Measurements from ENCODE around the gene PHF10.

Gene PHF10

GRCh38 chr6:169660751-169661390, 63.4 kb downstream of the PHF10 start:
- no peak for TF ChIP-seq CTCF (IDR thresholded peaks at IDR 0.05; ENCODE audit: low read depth, low read length)
- no peak overlapping the region for H3K4me3 ChIP-seq (replicated peaks in 1 of 2; ENCODE audit: low read depth in 2 of 2, low read length in 2 of 2)

GRCh38 chr6:169659820-169660610, 64.3 kb downstream of the PHF10 start:
- DNase-seq (ENCODE audit: low read depth in 2 of 2), result no peak
- H3K4me3 ChIP-seq (replicated peaks in 1 of 2; ENCODE audit: low read depth in 2 of 2, low read length in 2 of 2), result no peak overlapping the region
- TF ChIP-seq CTCF (IDR thresholded peaks at IDR 0.05; ENCODE audit: low read depth, low read length), result no peak

More at GRCh38 chr6:169660751-169661390, 63.4 kb downstream of the PHF10 start:
- DNase-seq (ENCODE audit: low read depth in 2 of 2), result no peak

GRCh38 chr6:169657284-169657610, 67.1 kb downstream of the PHF10 start:
- no peak overlapping the region for H3K4me3 ChIP-seq (replicated peaks in 1 of 2; ENCODE audit: low read depth in 2 of 2, low read length in 2 of 2)
- TF ChIP-seq CTCF (IDR thresholded peaks at IDR 0.05; ENCODE audit: low read depth, low read length), result no peak
- DNase-seq (ENCODE audit: low read depth in 2 of 2), result no peak

GRCh38 chr6:169656546-169657283, 67.6 kb downstream of the PHF10 start:
- H3K4me3 ChIP-seq (replicated peaks in 1 of 2; ENCODE audit: low read depth in 2 of 2, low read length in 2 of 2), result no peak overlapping the region
- TF ChIP-seq CTCF (IDR thresholded peaks at IDR 0.05; ENCODE audit: low read depth, low read length), result no peak
- no peak for DNase-seq (ENCODE audit: low read depth in 2 of 2)

GRCh38 chr6:169654598-169655391, 69.5 kb downstream of the PHF10 start:
- peak overlapping the region; percentile 27 to 56 for H3K4me3 ChIP-seq (replicated peaks in 1 of 2; ENCODE audit: low read depth in 2 of 2, low read length in 2 of 2)
- TF ChIP-seq CTCF (IDR thresholded peaks at IDR 0.05; ENCODE audit: low read depth, low read length), result peak; percentile 30
- peak; percentile 59 to 76 for DNase-seq (ENCODE audit: low read depth in 2 of 2)
